ENCODE data around the gene UBE2A. TPM values are rescaled to one million over a fixed set of nuclear protein-coding genes. Genes with fewer than 3 reads are reported as not detected.

UBE2A gene
- 10 to 100 TPM; 15.0 to 48.6 (median 40.8) TPM for total RNA-seq

- Histone ChIP-seq H3K27ac (peak within 1 kb of the TSS; percentile 91 to 97 (median 94)), H3K4me1 (peaks cover 5 to 14% (median 7%) of the 10 kb centered on the region in 4 donors), H3K4me3 (peak within 1 kb of the TSS; percentile 57 to 75 (median 64)), H3K27me3 (no peaks in the 10 kb centered on the region), H3K9me3 (no peaks in the 10 kb centered on the region), H3K36me3 (no peaks in the 10 kb centered on the region)
- DNase-seq (peak; percentile 92 to 96), ATAC-seq (ENCODE audit: low FRiP score in 2 of 2) (peak; percentile 98 to 99)
- TF ChIP-seq POLR2AphosphoS5 (IDR thresholded peaks at IDR 0.05) (peak; percentile 78 to 94), EP300 (IDR thresholded peaks at IDR 0.05) (peak in 1 of 4 donors; percentile 7), POLR2A (IDR thresholded peaks at IDR 0.05) (peak; percentile 41 to 90 (median 82)), CTCF (IDR thresholded peaks at IDR 0.05) (peak; percentile 11 to 54 (median 30))
- WGBS, 2 donors: 33% methylated on average over 80 of the region's 86 CpGs; no CpG with 5 or more reads in 1 of the 2 donors
Observed at GRCh38 chrX:119574394-119575266, at the start of gene UBE2A. Gene UBE2A (plus strand): TSS chrX:119574563. CDS start chrX:119574712, 149 bp downstream.

GRCh38 chrX:119529345-119530276, 44.8 kb upstream of the UBE2A start:
- Histone ChIP-seq H3K27me3 (no peaks in the 10 kb centered on the region), H3K36me3 (no peaks in the 10 kb centered on the region), H3K4me1 (no peaks in the 10 kb centered on the region), H3K4me3 (no peak overlapping the region), H3K9me3 (no peaks in the 10 kb centered on the region), H3K27ac (no peak overlapping the region)
- ATAC-seq (ENCODE audit: low FRiP score in 2 of 2): no peak
- 73 to 86% methylated on average over 7 to 9 of the region's 9 CpGs for WGBS, 2 donors
- no peak for TF ChIP-seq POLR2A (IDR thresholded peaks at IDR 0.05)
- no peak for TF ChIP-seq CTCF (IDR thresholded peaks at IDR 0.05)
- TF ChIP-seq EP300 (IDR thresholded peaks at IDR 0.05): no peak
- TF ChIP-seq POLR2AphosphoS5 (IDR thresholded peaks at IDR 0.05): no peak
- DNase-seq: no peak

GRCh38 chrX:119537487-119537886, 36.9 kb upstream of the UBE2A start:
- no peaks in the 10 kb centered on the region for H3K27me3 ChIP-seq
- no peaks in the 10 kb centered on the region for H3K9me3 ChIP-seq
- no peak overlapping the region for H3K4me3 ChIP-seq
- DNase-seq: no peak
- TF ChIP-seq EP300 (IDR thresholded peaks at IDR 0.05): no peak
- no peak for TF ChIP-seq POLR2A (IDR thresholded peaks at IDR 0.05)
- TF ChIP-seq CTCF (IDR thresholded peaks at IDR 0.05): no peak
- TF ChIP-seq POLR2AphosphoS5 (IDR thresholded peaks at IDR 0.05): no peak
- ATAC-seq (ENCODE audit: low FRiP score in 2 of 2): no peak
- H3K27ac ChIP-seq: no peak overlapping the region
- H3K36me3 ChIP-seq: peaks cover 0 to 5% (median 0%) of the 10 kb centered on the region in 4 donors
- WGBS, 2 donors: 60 to 68% methylated on average over 3 of the region's 3 CpGs
- no peaks in the 10 kb centered on the region for H3K4me1 ChIP-seq

- Histone ChIP-seq H3K27ac (no peak overlapping the region), H3K36me3 (peaks cover 0 to 5% (median 0%) of the 10 kb centered on the region in 4 donors), H3K27me3 (no peaks in the 10 kb centered on the region), H3K4me1 (no peaks in the 10 kb centered on the region), H3K4me3 (no peak overlapping the region), H3K9me3 (no peaks in the 10 kb centered on the region)
- ATAC-seq (ENCODE audit: low FRiP score in 2 of 2) (no peak), DNase-seq (no peak)
- 41 to 46% methylated on average over 2 of the region's 2 CpGs for WGBS, 2 donors
- no peak for TF ChIP-seq CTCF (IDR thresholded peaks at IDR 0.05)
- no peak for TF ChIP-seq POLR2A (IDR thresholded peaks at IDR 0.05)
- no peak for TF ChIP-seq POLR2AphosphoS5 (IDR thresholded peaks at IDR 0.05)
- TF ChIP-seq EP300 (IDR thresholded peaks at IDR 0.05): no peak
Observed at GRCh38 chrX:119539872-119540271, 34.5 kb upstream of the UBE2A start.
